ENCODE data around the gene TMEM238.

Gene TMEM238

DNA sequence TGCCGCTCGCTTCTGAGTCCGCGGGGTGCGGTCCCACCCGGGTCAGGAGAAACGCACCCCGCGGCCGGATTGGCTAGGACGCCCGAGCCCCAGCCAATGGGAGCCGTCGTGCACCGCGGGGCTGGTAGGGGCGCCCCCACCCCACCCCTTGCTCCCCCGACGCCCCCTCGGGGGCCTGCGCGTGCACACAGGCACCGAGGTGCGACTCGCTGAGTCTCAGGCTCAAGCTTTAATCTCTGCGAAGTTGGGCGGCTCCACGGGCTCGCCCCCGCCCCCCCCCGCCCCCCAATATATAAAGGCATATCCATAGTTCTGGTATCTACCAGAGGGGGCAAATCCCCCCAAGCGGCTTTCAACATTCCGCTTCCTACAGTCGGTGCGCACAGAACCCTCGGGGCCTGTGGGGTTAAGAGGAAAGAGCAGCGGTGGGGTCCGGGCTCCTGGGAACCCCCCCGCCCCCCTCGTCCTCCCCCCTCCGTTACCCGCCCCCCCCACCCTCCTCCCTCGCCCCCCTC is 29.3 kb downstream of the TMEM238 start, which contains the start of gene COX6B2:
COX6B2 (minus strand) TSS at position 22 of the 515 bp plus-strand sequence. CDS start 198 bp downstream, outside the sequence.
- FAIRE-seq, result no peak

DNA sequence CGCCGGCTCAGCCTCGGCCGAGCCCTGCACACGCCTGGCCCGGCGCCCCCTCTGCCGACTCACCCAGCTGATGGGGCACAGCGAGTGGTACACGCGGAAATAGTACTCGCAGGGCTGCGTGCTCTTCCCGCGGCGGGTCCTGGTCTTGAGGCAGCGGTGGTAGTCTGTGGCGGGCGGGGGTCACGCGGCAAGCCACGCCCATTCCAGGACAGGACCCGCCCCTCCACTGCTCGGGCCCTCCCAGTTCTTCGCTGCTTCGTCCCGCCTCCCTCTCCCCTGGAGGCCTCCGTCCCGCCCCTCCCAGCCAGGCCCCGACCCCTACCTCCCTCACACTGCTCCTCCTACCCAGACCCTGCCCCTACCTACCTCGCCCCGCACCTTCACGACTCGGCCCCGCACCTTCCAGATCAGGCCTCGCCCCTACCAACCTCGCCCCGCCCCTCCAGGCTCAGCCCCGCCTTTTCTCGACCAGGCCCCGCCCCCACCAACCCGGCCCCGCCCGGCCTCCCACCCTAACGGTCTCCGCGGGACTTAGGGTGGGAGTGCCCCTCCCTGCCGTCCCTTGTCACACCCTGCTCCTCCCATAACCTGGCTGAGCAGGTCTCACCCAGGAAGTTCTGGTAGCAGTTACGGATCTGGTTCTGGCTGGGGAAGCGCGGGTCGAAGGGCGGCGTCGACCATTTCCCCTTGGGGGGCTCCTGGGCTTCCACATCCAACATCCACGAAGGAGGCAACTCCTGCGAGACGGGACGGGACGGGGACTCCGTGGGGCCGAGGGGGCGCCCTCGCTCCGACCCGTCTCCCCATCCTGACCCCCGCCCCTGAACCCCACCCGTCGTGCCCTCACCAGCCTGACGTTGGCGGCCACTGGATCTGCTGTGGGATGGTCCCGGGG is 30.0 kb downstream of the TMEM238 start:
- FAIRE-seq, result no peak

DNA sequence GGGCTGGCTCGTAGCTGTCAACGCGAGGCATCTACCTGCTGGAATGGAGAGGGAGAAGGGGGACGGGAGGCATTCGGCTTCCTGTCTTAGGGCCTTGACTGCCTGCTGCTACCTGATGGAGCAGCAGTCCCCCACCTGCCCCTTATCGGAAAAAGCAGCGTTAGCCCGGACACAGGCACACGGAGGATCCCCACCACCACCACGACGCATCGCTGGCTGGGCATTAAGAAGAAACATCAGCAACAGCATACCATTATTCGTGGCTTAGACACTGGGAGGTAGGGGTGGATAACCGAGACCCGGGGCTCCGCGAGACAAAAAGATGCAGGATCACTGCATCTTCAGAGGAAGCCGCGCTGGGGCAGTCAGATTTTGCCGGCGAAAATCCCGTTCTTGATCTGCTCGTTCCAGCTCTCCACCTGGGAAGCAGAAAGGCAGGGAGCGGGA is 30.7 kb downstream of the TMEM238 start:
- FAIRE-seq, result no peak

DNA sequence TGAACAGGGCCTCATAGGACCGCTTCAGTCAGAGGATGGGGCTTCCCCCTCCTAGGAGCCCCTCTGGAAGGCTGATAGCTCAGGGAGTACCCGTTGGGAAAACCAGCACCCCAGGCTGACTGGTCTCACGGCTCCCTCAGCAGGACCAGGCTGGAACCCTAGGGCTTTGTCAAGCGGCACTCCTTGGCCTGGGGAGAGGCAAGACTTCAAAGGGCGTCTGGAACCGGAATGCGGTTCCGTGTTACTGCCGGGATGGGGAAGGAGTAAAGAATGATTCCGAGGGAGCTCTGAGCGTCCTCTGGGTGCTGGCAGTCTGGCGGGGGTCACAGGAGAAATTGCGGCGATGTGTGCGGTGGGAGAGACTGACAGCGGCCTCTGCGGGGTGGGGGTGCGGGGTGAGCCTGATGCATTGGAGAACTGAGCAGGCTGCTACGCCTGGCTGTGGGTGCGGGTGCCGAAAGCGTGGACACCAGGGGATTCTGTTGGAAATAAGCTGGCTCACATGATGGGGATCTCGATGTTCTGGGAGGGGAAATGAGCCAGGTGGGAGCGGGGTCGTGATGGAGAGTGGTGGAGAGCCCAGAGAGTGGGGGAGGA is 31.4 kb downstream of the TMEM238 start:
- no peak for FAIRE-seq

DNA sequence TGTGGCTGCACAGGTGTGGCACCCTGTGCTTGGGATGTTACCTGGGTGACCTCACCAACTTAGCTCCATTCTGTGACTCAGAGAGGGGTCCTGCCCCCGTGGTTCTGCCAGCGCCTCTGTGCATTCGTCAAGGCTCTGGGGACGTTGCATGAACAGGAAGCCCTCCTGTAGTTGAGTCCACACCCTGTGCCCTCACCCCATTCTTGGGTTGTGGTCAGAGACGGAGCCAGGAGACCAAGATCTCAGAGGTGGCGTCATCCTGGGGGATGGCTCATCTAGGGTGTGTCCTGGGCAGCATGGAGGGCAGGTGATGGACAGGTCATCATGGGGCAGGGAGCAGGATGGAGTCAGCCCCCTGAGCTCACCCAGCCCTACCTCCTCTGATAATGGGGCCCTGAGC is 32.1 kb downstream of the TMEM238 start:
- FAIRE-seq, result no peak

DNA sequence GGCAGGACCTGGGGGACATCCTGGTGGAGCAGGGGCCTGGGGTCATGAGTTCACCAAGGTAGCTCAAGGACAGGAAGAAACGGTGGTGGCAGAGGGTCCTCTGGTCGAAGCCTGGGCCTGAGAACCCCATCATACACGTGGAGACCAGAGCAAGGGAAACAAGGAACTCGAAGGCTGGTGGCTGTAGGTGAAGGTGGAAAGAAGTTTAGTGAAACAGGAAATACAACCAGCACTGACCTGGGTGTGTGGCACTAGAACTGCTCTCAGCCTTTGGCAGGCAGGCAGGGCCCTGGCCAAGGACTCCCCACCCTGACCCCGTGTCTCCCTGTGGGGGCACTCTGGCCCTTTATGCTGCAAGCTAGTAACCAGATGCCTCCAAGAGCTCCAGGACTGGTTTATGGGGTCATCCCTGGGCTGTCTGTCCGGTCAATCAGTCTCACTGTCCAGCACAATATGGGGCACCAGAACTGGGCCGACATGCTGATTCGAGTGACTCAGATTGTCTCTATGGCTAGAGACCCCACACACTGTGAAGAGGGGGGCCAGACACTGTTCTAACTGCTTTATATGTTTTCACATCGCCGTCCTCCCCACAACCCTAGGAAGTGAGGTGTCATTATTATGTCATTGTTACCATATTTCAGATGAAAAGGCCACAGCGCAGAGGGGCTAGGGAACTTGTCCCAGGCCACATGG is 33.3 kb downstream of the TMEM238 start:
- FAIRE-seq, result no peak

DNA sequence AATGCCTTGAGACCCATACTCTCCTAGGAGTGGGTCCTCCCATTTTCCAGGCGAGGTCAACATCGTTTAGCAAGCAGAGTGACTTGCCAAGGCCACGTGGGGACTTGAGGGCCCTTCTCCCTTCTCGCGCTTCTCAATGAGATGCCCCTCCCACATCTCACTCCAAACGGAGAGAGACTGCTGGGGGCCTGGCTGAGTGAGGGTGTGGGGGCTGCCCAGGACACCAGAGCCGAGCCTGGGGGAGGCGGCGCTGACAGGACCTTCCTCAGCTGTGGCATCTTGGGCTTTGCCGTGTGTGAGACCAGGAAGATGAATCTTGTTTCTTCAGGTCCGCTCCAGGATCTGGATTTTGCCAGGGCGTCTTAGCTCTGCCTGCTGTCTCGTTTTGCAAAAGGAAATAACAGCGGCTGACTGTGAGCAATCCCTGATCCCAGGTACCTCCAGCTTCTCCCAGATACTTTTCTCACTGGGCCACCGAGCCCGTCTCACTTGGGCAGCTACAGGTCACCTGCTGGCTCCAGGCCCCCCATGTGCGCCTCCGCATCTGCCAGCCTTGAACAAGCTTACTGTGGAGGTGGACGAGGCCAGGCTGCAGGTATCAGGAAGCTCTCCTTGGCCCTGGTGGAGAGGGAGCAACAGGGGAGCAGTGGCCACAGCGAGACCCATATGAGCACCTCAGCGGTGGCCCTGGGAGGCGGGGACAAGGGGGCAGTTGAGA is 35.6 kb downstream of the TMEM238 start:
- no peak for FAIRE-seq

DNA sequence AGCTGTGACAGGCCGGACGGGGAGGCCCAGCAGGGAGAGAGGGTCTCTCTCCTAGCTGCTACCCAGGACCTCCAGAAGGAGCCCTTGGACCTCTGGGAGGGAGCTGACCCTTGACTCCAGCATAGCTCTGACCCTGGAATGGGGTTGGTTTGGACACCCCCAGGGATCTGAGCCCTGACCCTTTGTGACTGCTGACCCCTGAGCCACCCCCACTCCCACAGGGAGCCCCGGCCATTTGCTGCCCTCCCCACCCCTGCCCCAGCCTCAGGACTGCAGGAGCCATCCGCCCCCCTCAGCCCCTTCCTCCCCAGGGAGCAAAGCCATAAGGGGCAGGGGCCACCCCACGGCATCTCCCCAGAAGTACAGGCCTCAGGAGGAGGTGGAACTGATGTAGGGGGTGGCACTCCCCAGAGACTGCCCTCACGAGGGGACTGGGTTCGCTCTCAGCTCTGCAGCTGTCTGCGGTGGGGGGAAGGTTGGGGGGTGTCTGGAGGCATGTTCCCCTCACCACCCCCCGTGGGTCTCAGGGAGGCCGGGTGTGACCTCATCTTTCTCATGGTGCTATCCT is 36.6 kb downstream of the TMEM238 start:
- no peak for FAIRE-seq

DNA sequence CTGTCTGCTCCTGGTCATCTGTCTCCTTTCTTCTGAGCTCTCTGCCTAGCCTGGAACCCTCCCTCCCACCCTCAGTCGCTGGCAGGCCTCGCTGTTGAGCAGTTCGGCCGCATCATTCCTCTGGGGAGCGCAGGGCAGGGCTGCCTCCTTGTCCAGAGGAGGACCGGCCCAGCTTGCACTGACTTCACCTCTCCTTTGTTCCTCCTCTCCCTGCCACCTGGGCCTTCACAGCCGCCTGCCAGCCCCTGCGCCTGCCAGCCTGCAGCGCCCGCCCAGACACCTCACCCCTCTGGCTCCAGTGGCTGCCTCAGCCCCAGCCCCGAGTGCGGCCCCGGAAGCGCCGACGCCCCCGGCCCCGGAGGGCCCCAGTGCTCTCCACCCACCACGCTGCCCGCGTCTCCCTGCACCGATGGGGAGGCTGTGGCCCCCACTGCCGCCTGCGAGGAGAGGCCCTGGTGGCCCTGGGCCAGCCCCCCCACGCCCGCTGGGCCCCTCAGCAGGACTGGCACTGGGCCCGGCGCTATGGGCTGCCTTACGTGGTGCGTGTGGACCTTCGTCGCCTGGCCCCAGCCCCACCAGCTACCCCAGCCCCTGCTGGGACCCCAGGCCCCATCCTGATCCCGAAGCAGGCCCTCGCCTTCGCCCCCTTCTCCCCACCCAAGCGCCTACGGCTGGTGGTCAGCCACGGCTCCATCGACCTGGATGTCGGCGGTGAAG is 37.2 kb downstream of the TMEM238 start:
- FAIRE-seq, result no peak

DNA sequence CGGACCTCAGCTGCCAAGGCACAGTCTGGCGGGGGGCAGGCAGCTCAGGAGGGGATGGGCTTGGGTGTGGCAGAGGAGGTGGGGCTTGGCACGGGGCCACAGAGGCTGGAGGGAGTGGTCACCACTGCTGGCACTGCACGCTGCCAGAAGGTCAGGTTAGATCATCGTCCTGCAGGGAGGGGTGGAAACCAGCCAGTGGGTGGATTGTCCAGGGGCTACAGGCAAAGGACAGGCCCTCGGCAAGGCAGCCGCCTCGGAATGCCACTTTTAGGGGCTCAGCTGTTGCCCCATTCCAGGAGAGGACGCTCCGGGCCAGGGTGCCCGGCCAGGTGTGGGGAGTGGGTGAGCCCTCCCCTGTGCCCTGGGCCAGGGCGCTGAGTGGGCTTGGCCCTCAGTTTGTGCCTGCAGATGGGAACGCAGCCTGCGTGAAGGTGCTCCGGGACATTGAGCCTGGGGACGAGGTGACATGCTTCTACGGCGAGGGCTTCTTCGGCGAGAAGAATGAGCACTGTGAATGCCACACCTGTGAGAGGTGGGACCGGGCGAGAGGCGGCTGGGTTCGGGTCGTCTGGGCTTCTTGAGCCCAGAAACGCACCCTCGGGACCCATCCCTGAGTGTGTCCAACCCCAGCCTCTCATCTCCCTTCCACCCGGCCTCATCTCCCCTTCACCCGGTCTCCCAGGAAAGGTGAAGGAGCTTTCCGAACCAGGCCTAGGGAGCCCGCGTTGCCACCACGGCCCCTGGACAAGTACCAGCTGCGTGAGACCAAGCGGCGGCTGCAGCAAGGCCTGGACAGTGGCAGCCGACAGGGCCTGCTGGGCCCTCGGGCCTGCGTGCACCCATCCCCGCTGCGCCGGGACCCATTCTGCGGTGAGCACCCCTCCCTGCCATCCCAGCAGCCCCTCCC is 38.0 kb downstream of the TMEM238 start:
- FAIRE-seq, result no peak

DNA sequence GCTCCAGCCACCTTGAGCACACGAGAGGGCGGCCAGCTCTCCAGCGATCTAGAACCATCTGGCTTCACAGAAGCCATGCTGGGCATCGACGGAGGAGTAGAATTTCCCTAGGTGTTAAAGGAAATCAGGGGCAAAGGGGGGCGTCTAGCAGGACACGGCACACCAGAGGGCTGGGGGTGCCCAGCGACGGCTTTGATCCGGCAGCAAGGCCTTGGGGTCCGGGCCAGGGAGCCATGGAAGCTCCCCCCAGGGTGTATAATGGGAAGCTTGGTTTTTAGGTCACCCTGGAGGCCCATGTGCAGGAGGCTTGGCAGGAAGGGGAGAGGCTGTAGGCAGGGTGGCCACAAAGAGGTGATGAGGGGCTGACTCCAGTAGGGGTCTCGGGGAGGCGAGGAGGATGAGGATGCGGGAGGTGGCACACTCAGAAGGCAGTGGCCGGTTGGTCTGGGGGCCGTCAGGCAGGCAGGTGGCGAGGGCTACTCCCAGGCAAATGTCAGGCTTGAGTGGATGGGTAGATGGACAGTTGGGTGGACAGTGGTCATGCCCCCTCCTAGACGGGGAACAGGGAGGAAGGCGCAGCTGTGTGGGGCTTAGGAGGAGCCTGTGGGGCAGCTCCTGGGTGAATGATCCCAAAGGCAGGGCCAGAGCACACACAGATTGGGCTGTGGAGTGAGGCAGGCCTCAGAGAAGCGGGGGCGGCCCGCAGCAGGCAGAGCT is 38.8 kb downstream of the TMEM238 start:
- FAIRE-seq, result no peak

DNA sequence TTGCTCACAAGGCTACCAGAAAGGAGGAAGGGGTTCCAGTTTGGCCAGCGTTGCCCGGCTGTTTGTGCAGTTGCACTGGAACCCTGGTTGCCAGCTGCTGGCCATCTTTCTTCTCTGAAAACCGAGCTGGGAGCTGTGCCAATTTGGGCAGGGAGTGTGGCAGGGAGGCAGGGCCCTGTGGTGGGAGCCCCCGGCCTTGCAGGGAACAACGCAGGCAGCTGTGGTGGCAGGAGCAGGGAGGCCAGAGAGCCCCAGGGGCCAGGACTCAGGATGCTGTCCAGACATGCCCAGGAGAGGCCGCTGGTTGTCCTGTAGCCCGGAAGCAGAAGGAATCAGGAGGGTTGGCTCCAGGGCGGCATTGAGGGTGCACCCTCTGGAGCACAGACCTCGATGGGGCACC is 39.6 kb downstream of the TMEM238 start:
- FAIRE-seq, result no peak

DNA sequence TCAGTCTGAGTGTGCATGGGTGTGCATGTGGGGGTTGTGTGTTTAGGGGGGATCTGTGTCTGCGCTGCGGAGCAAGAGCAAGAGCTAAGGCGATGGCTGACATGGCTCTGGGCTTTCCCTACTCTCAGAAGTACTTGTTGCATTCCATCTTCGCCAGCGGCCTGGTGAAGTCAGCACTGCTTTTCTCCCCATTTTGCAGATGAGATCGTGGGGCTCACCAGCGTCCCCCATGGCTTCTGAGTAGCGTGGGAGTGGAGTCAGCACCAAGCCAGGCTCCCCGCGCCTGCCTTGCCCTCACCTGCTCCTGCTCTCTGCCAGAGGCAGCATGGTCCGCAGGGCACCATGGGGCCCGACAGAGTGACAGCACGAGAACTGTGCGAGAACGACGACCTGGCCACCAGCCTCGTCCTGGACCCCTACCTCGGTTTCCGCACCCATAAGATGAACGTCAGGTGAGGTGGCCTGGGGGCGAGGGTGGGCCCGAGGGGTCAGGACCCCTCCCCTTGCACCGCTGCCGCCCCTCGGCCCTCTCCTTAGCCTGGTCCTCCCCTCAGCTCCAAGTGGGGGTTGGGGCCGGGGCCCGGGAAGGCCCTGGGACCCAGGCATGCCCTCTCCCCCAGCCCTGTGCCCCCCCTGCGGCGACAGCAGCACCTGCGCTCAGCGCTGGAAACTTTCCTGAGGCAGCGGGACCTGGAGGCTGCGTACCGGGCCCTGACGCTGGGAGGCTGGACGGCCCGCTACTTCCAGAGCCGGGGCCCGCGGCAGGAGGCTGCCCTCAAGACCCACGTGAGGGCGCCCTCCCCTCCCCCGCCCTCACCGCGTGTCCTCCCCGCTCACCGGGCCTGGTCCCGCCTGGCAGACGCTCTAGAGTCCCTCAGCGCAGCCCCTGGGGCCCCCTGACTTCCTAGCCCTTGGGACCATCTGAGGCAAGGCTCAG is 42.2 kb downstream of the TMEM238 start:
- no peak for FAIRE-seq

DNA sequence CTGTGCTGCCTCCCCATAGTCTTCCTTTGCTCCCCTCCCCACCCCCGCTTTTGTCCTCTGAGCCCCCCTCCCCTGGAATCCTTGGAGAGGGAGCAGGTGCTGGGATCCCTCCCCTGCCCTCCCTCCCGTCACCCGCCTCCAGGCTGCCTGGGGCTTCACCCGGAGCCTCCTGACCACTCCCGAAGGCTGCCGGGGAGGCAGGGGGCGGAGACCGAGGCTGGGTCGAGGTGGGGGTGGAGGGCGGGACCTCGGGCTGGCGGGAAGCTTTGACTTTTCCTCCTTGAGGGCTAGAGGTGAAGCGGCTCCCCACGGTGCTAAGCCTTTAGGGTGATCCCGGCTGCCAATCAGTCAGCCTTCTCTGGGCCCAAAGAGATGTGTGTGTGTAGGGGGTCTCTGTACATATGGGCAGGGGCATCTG is 42.9 kb downstream of the TMEM238 start:
- FAIRE-seq, result no peak

DNA sequence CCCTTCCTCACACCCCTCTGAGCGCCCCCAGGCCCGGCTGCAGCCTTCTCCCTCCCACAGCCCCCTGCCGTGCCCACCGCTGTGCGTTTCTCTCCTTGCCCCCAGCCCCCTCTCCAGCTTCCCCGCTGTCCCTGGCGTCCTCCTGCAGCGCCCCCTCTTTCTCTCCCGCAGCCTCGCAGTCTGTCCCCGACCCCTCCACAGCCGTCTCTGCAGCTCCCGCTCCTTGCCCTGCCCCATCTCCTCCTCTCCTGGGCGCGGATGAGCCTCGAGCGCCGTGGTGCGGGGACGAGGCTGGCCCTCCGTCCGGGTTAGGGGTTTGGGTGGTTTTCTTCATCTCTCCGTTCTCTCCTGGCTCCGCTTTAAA is 43.3 kb downstream of the TMEM238 start:
- FAIRE-seq, result no peak

DNA sequence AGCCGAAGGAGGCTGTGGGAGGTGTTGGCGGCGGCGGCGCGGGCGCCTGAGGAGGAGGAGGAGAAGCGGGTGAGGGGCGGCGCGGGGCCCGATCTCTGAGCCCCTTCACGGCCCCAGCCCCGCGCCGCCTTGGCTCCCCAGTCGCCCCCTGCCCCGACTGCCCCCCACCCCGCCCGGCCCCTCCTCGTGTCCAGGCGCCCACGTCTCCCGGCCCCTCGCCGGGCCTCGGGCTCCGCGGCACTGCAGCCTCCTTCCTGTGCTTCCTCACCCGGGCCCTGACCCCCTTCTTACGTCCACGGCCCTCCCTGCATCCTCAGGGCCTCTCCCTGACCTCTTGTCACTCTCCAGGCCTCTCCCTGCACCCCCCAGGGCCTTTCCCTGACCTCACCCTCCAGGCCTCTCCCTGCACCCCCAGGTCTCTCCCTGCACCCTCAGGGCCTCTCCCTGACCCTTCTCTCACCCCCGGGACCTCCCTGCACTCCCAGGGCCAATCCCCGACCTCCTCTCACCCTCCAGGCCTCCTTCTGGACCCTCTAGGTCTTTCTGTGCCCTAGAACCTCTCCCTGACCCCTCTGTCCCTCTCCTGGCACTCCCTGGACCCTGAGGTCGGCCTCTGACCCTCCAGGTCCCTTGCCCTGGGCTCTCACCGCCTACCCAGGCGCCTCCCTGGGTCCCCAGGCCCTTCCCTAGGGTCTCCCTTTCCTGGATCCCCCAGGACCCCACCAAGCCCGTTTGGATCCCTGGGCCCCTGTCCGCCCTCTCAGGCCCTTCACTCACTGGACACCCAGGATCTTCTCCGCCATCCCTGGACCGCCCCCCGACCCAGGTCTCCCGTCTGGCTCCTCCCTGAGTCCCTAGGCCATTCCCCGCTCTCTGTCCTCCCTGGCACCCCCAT is 44.0 kb downstream of the TMEM238 start:
- no peak for FAIRE-seq

DNA sequence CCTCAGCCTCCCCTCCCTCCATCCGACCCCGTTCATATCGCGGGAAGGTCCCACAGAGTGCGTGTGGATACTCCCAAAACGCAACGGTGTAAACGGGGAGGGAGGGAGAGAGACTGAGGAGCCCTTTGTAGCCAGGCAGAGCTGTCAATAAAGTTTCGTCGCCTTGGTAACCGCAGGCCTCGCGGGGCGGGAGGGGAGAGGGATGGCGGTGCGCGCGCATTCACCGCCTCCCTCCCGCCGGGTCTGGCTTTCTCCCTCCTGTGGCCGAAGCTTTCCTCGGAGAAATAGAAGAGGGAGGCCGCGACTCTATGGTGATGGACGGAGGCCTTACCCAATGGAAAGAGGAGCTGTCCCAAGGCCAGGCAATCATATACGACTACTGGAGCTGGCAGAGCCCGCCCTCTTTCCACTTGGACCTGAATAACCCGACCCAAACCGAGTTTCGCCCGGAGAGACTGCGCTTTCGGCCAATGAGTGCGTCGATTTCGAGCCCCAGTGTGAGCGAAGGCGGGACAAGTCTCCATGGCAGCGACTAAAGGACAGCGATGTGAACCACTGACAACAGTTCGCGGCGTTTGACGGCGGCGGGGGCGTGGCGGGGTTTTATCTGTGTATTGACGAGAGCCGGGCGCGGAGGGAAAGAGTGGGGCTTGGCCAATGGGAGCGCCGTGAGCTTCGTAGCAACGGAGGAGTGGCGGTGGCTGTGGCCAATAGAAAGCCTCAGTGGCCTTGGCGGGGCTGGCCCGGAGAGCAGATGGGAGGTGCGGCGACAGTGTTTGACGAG is 44.8 kb downstream of the TMEM238 start, which contains the start of gene KMT5C:
KMT5C (plus strand) TSS at position 772 of the 784 bp plus-strand sequence. CDS start 2,061 bp downstream, outside the sequence.
- FAIRE-seq, result peak; percentile 98
